ENCODE measurements around the gene PSG3.
A peak's percentile ranks its signal among the peaks of the same experiment; 100 is the strongest.
"Not testable (repeated sequence)": the region's sequence is repeated elsewhere in the genome, so short reads cannot be mapped to it uniquely, and the experiment has no call there.

PSG3 gene

GRCh38 chr19:42740381-42740780, at the start of gene PSG3:
PSG3 (minus strand) TSS chr19:42740481; CDS start chr19:42740384, 97 bp downstream.
- not testable (repeated sequence) for DNase-seq

GRCh38 chr19:42788766-42789165, 48.5 kb upstream of the PSG3 start:
- not testable (repeated sequence) for DNase-seq

- not testable (repeated sequence) for DNase-seq
Observed at GRCh38 chr19:42787766-42788165, 47.5 kb upstream of the PSG3 start.

- DNase-seq = peak; percentile 8
Observed at GRCh38 chr19:42776750-42777612, 36.7 kb upstream of the PSG3 start.

GRCh38 chr19:42774510-42775158, 34.4 kb upstream of the PSG3 start:
- not testable (repeated sequence) for DNase-seq

GRCh38 chr19:42767319-42767718, 27.0 kb upstream of the PSG3 start:
- not testable (repeated sequence) for DNase-seq

- DNase-seq = not testable (repeated sequence)
Observed at GRCh38 chr19:42766871-42767270, 26.6 kb upstream of the PSG3 start.

- DNase-seq = no peak
Observed at GRCh38 chr19:42764836-42765235, 24.6 kb upstream of the PSG3 start.

- no peak for DNase-seq
Observed at GRCh38 chr19:42762789-42763188, 22.5 kb upstream of the PSG3 start.

GRCh38 chr19:42761924-42762295, 21.6 kb upstream of the PSG3 start:
- DNase-seq = not testable (repeated sequence)

GRCh38 chr19:42760954-42761923, 21.0 kb upstream of the PSG3 start:
- DNase-seq = not testable (repeated sequence)

GRCh38 chr19:42758667-42759066, 18.4 kb upstream of the PSG3 start:
- DNase-seq = not testable (repeated sequence)

- not testable (repeated sequence) for DNase-seq
Observed at GRCh38 chr19:42752246-42752645, 12.0 kb upstream of the PSG3 start.

- not testable (repeated sequence) for DNase-seq
Observed at GRCh38 chr19:42741726-42742607, 1.7 kb upstream of the PSG3 start.

- DNase-seq = not testable (repeated sequence)
Observed at GRCh38 chr19:42737581-42738011, 2.7 kb downstream of the PSG3 start.

GRCh38 chr19:42728341-42728740, 11.9 kb downstream of the PSG3 start:
- not testable (repeated sequence) for DNase-seq

GRCh38 chr19:42714000-42714399, 26.3 kb downstream of the PSG3 start:
- not testable (repeated sequence) for DNase-seq

GRCh38 chr19:42712753-42713152, 27.5 kb downstream of the PSG3 start:
- not testable (repeated sequence) for DNase-seq

- DNase-seq = not testable (repeated sequence)
Observed at GRCh38 chr19:42710986-42711385, 29.3 kb downstream of the PSG3 start.

GRCh38 chr19:42697884-42698283, 42.4 kb downstream of the PSG3 start:
- DNase-seq = no peak

GRCh38 chr19:42695811-42696503, 44.3 kb downstream of the PSG3 start:
- DNase-seq = no peak
